Stimulated activated CD8-positive, alpha-beta memory T cell treated with anti-CD3 and anti-CD28 coated beads, Interleukin-7, amount 100 ng/mL, for 48 hours (primary cell): ENCODE data around the gene PTPRN2.

ENCODE experiments used
- DNase-seq, 2 donors: peaks; one replicate each; pipeline ENCODE4 v3.0.0-alpha.2; 2020; ENCODE audit warnings: low read depth in 1 of 2; ENCODE audit errors: extremely low read depth in 1 of 2

Gene PTPRN2

DNA sequence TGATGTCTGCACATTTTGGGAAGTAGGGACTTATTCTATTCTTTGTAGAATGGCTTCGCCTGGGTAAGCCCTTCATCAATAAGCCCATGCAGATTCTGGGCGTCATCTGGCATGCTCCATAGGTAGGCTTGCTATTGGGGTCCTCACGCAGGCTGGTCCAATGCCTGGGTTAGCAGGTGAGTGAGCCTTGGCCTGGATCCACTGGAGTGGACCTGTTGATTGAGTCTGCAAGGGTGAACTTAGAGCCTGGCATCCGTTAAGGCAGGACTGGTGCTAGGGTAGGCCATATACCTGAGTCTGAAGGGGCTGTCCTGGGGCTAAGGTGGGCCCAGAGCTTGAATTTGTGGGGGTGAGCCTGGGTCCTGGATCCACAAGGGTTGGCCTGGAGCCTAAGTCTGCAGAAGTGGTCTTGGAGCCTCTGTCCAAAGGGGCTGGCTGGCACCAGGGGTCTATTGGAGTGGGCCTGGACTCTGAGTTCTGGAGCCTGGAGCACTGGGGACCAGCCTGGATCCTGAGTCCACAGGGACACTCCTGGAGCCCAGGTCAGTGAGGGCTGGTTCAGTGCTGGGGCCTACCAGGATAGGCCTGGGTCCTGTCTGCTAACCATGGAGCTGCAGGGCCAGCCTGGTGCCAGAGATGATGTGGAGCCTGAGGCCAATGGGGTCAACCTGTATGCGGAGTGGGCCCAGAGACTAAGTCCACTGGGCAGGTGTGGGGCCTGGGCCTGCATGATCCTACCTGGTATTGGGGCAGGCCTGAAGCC lies 297.7 kb downstream of the PTPRN2 start:
- DNase-seq, result no peak

DNA sequence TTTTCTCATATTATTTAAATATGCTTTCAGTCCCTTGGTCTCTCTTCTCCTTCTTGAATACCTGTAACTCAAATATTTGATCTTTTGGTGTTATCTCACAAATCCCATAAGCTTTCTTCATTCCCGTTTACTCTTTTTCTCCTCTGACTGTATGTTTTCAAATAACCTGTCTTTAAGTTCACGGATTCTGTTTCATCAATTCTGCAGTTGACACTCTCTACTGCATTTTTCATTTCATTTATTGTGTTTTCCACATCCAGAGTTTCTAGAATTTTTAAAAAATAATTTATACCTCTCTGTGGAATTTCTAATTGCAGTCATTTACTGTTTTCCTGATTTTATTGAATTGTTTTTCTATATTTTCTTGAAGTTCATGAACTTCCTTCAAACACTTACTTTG lies 298.4 kb downstream of the PTPRN2 start:
- DNase-seq, result no peak

DNA sequence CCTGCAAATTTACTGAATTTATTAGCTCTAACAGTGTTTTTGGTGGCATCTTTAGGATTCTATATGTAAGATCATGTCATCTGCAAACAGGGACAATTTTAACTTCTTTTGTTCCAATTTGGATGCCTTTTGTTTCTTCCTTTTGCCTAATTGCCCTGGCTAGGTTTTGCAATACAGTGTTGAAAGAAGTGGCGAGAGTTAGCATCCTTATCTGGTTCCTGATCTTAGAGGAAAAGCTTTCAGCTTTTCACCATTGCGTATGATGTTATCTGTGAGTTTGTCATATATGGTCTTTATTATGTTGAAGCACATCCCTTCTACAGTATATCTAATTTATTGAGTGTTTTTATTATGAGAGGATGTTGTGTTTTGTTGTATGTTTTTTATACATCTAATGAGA lies 301.4 kb downstream of the PTPRN2 start:
- no peak for DNase-seq

DNA sequence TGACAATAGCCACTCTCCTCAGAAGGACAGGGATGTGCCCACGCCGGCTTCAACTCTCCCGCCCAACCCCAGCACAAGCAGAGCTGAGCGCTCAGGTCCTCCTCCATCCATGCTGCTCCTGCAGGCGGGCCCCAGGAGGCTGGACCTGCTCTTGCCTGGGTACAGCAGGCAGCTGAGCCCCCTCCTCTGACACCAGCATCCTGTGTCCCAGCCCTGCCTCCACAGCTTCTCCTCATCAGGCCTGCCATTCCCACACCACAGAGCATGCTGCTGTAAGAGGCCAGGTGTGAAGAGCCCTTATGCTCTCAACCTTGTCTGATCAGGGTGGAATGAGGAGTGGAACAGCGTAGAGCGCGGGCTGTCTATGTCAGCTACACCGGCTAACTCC lies 302.2 kb downstream of the PTPRN2 start:
- no peak for DNase-seq

DNA sequence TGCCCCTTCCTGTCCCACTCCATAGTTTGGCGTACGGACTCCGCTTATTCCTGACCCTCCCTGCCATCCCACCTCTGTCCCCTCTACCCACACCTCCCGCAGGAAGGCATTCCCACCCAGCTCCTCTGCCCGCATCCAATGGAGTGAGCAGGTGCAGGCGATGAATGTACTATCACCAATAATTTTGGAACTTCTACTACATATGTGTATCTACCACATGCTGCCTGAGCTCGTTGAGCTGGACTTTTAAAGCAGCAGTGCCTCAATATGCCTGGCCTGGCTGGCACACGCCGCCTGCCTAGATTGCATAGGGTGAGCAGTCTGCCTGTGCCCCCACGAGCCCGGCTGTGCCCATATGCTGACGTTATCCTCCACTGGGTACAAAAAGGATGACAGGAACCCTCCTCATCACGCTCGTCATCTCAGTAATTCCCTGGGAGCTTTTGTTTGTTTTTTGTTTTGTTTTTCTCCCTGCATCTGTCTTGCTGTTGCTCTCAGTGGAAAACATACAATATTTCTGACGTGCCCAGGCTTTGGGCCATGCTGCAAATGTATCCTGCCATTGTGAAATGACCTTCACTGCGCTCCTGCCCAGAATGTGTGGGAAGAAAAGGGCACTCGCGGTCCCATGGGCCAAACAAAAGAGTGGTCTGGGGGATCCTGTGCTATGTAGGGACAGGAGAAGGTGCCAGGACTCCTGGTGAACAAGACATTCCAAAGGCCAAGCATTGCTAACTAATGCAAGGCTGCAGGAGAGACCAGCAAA lies 302.8 kb downstream of the PTPRN2 start:
- DNase-seq, result no peak

DNA sequence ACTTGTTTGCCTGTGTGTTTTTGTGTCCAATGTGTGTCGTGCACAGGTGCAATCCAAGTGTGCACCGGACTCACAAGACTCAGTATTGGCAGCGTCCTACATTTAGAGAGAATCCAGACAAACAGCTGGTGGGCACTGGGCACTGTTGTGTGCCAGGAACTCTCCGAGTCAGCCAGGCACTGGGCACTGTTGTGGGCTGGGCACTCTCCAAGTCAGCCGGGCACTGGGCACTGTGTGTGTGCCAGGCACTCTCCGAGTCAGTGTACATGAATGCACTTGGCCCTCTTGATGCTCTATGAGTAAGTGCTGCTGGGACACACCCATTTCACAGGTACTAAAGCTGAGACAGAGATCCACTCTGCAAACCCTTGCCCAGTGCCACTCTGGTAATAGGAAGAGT lies 303.5 kb downstream of the PTPRN2 start:
- no peak for DNase-seq

DNA sequence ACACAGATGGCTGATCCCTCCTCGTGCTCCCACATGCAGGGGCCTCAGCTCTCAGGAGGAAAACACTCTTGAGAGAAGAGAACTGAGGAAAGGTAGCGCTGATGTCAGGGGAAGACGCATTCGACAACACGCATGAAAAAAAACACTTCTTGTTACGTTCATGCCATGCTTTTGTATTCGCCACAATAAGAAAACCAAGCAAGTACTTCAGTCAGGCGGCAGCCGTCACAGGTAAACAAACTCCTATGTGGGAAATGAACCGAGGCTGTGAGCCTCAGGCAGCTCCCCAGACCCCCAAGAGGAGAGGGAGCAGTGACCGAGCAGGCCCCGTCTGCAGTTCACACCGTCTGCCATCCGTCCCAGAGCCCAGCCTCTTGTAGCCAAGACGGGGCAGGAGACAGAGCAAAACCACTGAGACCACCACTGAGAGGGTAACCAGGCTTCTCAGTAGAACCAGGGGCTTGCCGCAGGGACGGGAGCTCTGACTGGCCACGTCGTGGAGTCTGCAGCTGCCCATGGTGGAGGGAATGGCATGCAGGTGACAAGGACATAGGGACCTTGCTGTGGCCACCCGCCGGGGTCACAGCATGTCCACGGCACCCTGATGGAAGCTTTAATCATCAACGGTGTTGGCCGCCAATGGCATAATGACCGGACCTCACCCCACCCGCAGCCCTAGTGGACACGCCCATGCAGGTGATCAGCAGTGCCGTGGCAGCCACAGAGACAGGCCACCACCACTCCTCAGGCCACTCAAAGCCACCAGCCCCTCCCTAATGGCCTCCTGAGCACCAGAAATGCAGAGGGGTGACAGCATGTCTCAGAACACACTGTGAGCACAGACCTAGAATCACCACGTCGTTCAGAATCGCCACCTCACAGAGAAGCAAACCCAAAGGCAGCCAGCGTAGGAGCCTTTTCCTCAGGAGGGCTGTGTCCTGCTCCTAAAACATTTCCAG lies 304.3 kb downstream of the PTPRN2 start:
- DNase-seq, result no peak

DNA sequence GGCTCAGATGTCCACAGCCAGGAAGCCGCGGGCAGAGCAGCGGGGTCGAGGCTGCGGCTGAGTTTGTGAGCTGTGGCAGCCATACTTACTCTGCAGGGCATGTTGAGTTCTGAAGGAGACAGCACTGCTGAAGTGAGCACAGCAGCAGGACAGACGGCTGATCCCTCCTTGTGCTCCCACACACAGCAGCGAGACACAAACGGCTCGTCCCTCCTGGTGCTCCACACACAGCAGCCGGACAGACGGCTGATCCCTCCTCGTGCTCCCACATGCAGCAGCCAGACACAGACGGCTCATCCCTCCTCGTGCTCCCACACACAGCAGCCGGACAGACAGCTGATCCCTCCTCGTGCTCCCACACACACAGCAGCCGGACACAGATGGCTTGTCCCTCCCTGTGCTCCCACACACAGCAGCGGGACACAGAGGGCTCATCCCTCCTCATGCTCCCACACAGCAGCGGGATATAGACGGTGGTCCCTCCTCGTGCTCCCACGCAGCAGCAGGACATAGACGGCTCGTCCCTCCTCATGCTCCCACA lies 305.1 kb downstream of the PTPRN2 start:
- DNase-seq, result no peak

DNA sequence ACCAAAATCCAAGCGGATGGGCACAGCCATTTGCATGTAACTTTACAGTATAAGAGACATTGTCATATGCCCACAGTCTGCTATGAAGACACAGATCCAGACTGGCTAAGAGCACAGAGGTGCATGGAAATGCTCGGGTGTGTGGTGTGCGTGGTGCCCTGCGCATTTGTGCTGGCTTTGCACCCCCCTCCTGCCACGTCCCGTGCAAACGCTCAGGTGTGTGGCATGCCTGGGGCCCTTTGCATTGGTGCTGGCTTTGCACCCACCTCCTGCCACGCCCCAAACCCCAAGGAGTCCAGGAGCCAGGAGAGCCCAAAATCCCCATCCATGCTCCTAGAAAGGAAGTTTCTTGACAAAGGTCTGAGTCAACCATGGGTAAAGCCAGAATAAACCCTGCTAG lies 306.2 kb downstream of the PTPRN2 start:
- DNase-seq, result no peak

DNA sequence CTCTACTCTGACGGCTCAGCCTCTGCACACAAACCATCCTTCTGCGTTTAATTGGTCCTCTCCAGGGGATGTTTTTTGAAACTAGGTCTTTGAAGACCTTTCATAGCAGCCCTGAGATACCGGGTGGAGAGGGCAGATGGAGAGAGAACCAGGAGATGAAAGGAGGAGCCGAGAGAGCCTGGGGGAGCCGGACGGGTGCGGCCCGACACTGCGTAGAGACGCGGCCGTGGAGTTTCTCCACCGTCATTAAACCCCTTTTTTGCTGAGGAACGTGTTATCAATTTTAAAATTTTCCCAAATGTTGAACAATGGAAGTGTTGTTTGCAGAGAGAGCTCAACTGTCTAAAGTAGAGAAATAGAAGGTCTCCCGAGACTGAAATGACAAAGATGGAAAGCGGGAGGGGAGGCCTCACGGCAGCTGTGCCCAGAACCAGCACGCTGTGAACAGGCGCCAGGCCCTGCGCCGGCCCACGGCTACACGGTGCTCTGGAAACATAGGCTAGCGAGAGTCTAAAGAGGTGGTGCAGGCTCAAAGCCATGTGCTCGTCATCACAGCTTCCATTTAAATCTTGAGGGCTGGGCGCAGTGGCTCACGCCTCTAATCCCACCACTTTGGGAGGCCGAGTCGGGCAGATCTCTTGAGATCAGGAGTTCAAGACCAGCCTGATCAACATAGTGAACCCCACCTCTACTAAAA lies 307.0 kb downstream of the PTPRN2 start:
- DNase-seq, result no peak

DNA sequence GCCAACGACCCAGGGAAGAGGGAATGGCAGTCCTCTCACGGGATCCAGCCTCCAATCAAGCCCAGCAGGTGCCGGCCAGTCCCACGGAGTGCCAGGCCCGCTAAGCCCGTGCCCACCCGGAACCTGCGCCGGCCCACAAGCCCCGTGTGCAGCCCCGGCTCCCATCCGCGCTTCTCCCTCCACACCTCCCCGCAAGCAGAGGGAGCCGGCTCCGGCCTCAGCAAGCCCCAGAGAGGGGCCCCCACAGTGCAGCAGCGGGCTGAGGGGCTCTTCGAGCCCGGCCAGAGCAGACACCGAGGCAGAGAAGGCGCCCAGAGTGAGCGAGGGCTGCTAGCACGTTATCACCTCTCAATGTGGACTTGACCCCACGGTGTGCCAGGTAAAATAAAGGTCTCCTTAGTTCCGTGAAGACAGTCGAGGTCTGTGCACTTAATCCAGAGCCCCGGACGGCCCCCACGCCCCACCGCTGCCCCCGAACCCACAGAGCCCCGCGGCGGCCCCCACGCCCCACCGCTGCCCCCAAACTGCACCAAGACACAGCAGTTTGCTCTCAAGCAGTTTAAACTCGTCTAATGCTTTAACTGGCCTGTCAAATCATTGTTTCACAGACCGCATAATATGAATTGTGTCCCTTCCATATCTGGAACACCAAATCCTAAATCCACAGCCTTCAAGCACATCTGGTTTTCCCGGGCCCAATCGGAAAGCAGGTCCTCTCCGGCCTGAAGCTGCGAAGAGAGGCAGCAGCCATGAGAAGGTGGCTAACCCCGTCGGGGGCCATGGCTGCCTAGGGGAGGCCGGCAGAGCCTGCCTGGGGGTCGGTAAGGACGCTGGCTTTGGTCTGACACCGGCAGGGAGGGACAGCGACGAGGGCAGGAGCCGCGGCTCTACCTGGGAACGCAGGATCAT lies 307.8 kb downstream of the PTPRN2 start:
- DNase-seq, result no peak

DNA sequence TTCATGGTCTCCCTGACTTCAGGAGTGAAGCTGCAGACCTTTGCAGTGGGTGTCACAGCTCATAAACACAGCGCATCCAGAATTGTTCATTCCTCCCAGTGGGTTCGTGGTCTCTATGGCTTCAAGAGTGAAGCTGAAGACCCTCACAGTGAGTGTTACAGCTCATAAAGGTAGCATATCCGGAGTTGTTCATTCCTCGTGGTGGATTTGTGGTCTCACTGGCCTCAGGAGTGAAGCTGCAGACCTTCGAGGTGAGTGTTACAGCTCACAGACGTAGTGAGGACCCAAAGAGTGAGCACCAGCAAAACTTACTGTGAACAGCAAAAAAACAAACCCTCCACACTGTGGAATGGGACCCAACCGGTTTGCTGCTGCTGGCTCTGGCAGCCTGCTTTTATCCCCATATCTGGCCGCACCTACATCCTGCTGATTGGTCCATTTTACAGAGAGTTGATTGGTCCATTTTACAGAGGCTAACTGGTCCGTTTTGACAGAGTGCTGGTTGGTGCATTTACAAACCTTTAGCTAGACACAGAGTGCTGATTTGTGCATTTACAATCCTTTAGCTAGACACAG lies 308.8 kb downstream of the PTPRN2 start:
- no peak for DNase-seq

DNA sequence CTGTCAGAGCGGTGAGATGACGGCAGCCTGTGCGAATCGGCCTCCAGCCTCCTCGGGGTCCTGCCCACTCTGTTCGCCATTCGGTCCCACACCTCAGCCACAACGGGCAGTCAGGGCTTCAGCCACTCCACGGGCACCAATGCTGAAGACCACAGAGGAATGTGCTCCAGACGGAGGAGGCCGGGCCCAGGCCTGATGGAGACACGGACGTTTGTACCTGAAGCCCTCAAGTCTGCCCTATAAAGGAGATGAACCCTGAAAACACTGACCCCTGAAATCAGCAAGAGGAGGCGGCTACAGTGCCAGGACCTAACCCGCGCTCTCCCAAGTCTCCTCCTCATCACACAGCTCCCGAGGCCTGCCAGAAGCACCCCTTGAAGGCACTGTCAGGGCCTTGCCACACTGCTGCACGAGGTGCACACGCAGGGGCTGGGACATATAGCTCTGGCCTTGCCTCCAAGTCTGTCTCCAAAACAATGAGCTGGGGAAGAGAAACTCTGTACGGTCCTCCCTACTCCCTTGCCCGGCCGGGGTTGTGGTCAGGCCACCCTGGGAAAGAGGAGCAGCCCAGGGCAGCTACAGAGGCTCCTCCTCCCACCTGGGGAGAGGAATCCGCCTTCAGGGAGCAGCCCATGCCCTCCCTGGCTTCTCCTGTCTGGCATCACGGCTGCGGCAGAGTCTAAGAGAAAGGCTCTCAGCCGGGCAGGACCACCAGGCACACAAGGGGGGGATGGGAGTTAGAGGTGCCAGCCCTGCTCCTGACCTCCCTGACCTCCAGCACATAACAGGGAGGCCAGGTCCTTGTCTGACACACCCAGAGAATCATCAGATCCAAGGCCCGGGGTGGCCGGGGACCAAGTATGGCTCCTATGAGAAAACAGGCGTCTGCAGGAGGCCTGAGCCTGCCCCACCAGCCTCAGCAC lies 310.1 kb downstream of the PTPRN2 start:
- no peak for DNase-seq

DNA sequence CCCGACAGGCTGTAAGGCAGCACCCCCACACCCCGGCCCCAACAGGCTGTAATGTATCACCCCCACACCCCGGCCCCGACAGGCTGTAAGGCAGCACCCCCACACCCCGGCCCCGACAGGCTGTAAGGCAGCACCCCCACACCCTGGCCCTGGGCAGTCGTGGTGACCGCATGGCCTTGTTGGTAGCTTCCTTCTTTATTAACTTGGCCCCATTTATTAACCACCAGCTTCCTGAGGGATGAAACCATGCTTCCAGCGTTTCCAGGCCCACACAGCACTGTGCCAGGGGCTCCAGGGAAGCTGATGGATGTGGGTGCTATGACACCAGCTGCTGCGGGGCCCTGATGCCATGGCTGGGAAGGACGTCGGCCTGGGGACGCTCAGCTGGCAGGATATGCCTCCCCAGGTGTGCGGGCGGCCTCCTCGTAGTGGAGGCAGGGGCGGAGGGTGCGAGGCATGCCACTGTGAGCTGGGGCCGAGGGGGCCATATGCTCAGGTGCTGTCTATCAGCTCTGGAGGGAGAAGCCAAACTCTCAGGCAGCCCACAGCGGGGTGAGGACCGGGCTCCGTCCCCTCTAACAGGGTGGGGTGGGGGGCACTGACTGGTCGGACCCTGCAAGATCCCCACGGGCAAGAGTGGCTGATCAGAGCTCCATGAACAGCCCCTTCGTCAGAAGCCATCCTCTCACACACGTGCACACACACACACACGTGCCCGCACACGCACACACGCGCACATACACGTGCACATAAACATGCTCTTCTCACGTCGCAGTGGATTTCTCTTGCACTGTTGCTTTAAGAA lies 311.0 kb downstream of the PTPRN2 start:
- DNase-seq, result no peak

DNA sequence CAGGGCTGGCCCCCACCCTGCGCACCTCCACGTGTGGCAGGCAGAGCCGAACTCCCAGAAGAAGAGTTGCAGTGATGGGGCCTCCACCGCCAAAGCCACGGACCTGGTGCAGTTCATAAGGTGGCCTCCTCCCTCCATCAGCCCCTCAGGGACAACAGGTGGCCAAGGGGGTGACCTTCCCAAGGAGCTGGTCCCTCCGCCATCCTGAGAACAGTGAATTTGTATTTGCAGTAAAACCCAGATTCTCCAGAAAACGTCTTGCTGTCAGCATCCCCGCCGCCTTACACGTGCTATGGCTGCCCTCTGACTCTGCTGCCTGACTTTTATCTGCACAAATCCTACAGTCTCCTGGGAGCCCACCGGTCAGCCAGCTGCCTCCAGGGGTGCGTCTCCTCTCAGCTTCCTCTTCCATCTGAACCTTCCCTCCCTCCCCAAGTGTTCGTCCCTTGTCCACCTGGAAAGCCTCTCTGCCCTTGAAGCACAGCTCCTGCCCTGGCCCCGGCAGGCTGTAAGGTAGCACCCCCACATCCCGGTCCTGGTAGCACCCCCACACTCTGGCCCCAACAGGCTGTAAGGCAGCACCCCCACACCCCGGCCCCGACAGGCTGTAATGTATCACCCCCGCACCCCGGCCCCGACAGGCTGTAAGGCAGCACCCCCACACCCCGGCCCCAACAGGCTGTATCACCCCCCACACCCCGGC lies 311.8 kb downstream of the PTPRN2 start:
- no peak for DNase-seq

DNA sequence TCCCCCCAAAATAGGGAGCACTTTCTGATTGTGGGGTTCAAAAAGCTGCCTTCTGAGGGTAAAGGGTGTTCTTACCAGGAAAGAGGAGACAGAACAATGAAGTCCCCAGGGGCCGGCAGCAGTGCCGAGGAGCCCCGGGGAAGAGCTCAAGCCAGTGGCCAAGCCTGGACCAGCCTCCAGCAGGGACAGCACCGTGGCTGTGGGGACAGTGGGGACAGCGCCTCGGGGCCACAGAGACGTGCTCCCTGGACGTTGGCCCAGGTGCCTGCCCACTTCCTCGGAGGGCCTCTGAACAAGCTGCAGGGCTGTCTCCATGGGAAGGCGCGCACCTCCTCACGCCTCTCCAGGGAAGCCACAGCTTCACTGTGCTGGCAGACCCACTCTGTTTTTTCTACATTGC lies 312.6 kb downstream of the PTPRN2 start:
- no peak for DNase-seq

DNA sequence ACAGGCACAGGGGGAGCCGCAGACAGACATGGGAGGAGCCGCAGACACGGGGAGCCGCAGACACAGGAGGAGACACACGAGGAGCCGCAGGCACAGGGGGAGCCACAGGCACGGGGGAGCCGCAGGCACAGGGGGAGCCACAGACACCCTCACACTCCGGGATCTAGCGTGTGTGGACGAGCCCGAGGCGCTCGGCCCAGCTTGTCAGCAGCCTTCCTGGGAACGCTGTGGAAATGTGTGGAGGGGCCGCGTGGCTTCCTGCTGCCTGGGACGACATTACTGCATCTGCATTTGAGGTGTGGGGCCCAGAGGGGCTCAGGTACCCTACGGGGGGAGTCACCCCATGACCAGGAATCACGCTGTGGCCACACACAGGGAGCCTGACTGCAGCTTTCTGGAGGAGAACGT lies 313.2 kb downstream of the PTPRN2 start:
- DNase-seq, result no peak
